ENCODE results near the gene NHERF1.
A peak's percentile ranks its signal among the peaks of the same experiment; 100 is the strongest.

The NHERF1 gene

GRCh38 chr17:74733365-74734122 is 14.9 kb upstream of the NHERF1 start:
- H3K27ac ChIP-seq (ENCODE audit: low read depth, low read length): no peak overlapping the region
- H3K9me2 ChIP-seq (replicated peaks; ENCODE audit: insufficient read depth, low read length): no peaks in the 10 kb centered on the region
- no peaks in the 10 kb centered on the region for H3K27me3 ChIP-seq (ENCODE audit: low read length)
- H3K9ac ChIP-seq (ENCODE audit: low read length): no peak overlapping the region
- no peaks in the 10 kb centered on the region for H3F3A ChIP-seq (ENCODE audit: insufficient read depth)
- H3K4me2 ChIP-seq (ENCODE audit: low read depth, low read length, poor library complexity, severe bottlenecking): no peak overlapping the region
- H4K20me1 ChIP-seq (ENCODE audit: low read depth, low read length): no peaks in the 10 kb centered on the region
- peaks cover 5% of the 10 kb centered on the region; the same call in 1 of the 2 replicates for H3K9me3 ChIP-seq (ENCODE audit: insufficient read depth, low read length)
- no peak overlapping the region for H2AFZ ChIP-seq (ENCODE audit: low read depth, low read length, severe bottlenecking)
- H3K79me2 ChIP-seq (ENCODE audit: insufficient read depth, low read length): no peaks in the 10 kb centered on the region
- no peaks in the 10 kb centered on the region for H3K36me3 ChIP-seq (ENCODE audit: low read length)
- TF ChIP-seq EZH2phosphoT487 (conservative IDR thresholded peaks at IDR 0.05; ENCODE audit: low read length): no peak
- no peak for TF ChIP-seq CTCF (IDR thresholded peaks at IDR 0.05; ENCODE audit: insufficient read depth, low read length, poor library complexity, severe bottlenecking)
- no peak overlapping the region for H3K4me3 ChIP-seq (ENCODE audit: insufficient read depth, low read length, poor library complexity, severe bottlenecking)

GRCh38 chr17:74734256-74734655 is 14.2 kb upstream of the NHERF1 start:
- TF ChIP-seq CTCF (IDR thresholded peaks at IDR 0.05; ENCODE audit: insufficient read depth, low read length, poor library complexity, severe bottlenecking) (no peak), EZH2phosphoT487 (conservative IDR thresholded peaks at IDR 0.05; ENCODE audit: low read length) (no peak)
- Histone ChIP-seq H3K9ac (ENCODE audit: low read length) (no peak overlapping the region), H3K36me3 (ENCODE audit: low read length) (no peaks in the 10 kb centered on the region), H2AFZ (ENCODE audit: low read depth, low read length, severe bottlenecking) (no peak overlapping the region), H3K9me3 (ENCODE audit: insufficient read depth, low read length) (no peaks in the 10 kb centered on the region), H3K27ac (ENCODE audit: low read depth, low read length) (no peak overlapping the region), H3K4me3 (ENCODE audit: insufficient read depth, low read length, poor library complexity, severe bottlenecking) (no peak overlapping the region), H3K79me2 (ENCODE audit: insufficient read depth, low read length) (no peaks in the 10 kb centered on the region), H3F3A (ENCODE audit: insufficient read depth) (no peaks in the 10 kb centered on the region), H4K20me1 (ENCODE audit: low read depth, low read length) (no peaks in the 10 kb centered on the region), H3K27me3 (ENCODE audit: low read length) (no peaks in the 10 kb centered on the region), H3K9me2 (replicated peaks; ENCODE audit: insufficient read depth, low read length) (no peaks in the 10 kb centered on the region), H3K4me2 (ENCODE audit: low read depth, low read length, poor library complexity, severe bottlenecking) (no peak overlapping the region)

- H4K20me1 ChIP-seq (ENCODE audit: low read depth, low read length): no peaks in the 10 kb centered on the region
- H3K79me2 ChIP-seq (ENCODE audit: insufficient read depth, low read length): no peaks in the 10 kb centered on the region
- H3K36me3 ChIP-seq (ENCODE audit: low read length): no peaks in the 10 kb centered on the region
- no peaks in the 10 kb centered on the region for H3F3A ChIP-seq (ENCODE audit: insufficient read depth)
- no peaks in the 10 kb centered on the region for H3K27me3 ChIP-seq (ENCODE audit: low read length)
- no peak within 1 kb of the TSS for H3K27ac ChIP-seq (ENCODE audit: low read depth, low read length)
- no peak within 1 kb of the TSS for H3K4me3 ChIP-seq (ENCODE audit: insufficient read depth, low read length, poor library complexity, severe bottlenecking)
- peak within 1 kb of the TSS; percentile 33 for H3K4me2 ChIP-seq (ENCODE audit: low read depth, low read length, poor library complexity, severe bottlenecking)
- H3K9me3 ChIP-seq (ENCODE audit: insufficient read depth, low read length): no peaks in the 10 kb centered on the region
- no peak within 1 kb of the TSS for H3K9ac ChIP-seq (ENCODE audit: low read length)
- no peak within 1 kb of the TSS for H2AFZ ChIP-seq (ENCODE audit: low read depth, low read length, severe bottlenecking)
- no peak for TF ChIP-seq EZH2phosphoT487 (conservative IDR thresholded peaks at IDR 0.05; ENCODE audit: low read length)
- peak; percentile 64 for TF ChIP-seq CTCF (IDR thresholded peaks at IDR 0.05; ENCODE audit: insufficient read depth, low read length, poor library complexity, severe bottlenecking)
- H3K9me2 ChIP-seq (replicated peaks; ENCODE audit: insufficient read depth, low read length): no peaks in the 10 kb centered on the region
Observed at GRCh38 chr17:74736513-74737298, 11.7 kb upstream of the NHERF1 start, which contains the start of gene RAB37. Gene RAB37, plus strand, starts transcription at chr17:74737256. Its CDS starts 17 bp downstream, at chr17:74737273.
